Measurements from ENCODE around the gene HDAC4.

- TF ChIP-seq POLR2A (IDR thresholded peaks at IDR 0.05) (no peak), EP300 (IDR thresholded peaks at IDR 0.05) (no peak)
Measured at GRCh38 chr2:239322416-239323086, 78.3 kb downstream of the HDAC4 start.

Data from stomach (tissue), 4 donors.